Caco-2 (cell line): ENCODE data around the gene TMX1. TPM values are rescaled to one million over a fixed set of nuclear protein-coding genes. Genes with fewer than 3 reads are reported as not detected.

ENCODE experiments used
- BruUV-seq: library from RNA; stranded (reverse); fragments of 400-500 nt; replicated peaks from 2 replicates; lab custom pipeline; 2021; lab: Mats Ljungman, UMichigan
- CTCF ChIA-PET: fragments of 300-600 bp; sonication (Branson Sonifier 250); formaldehyde crosslinking; loops from one replicate; lab custom pipeline; 2022; ENCODE audit warnings: antibody characterized with exemption; lab: Charles Lee
- POLR2A ChIA-PET: fragments of 300-600 bp; sonication (Branson Sonifier 250); formaldehyde crosslinking; loops from one replicate; lab custom pipeline; 2022; ENCODE audit warnings: antibody characterized with exemption; lab: Charles Lee
- DNase-seq, 2 experiments: peaks; one replicate each; pipeline versions ENCODE4 v3.0.0 to v3.0.0-alpha.2; 2020 to 2022
- H3K27me3 ChIP-seq: replicated peaks from 2 replicates; pipeline ENCODE4 v1.6.0; 2011; ENCODE audit warnings: low read length; ENCODE audit not compliant: control insufficient read depth, insufficient read depth
- H3K36me3 ChIP-seq: 2 replicates; pipeline ENCODE4 v1.5.1; 2011; ENCODE audit warnings: low read length; ENCODE audit not compliant: control insufficient read depth, insufficient read depth
- H3K4me1 ChIP-seq: fragments of 250-450 bp; sonication (Bioruptor Pico); 2 replicates; pipeline ENCODE4 v1.5.1; 2020; ENCODE audit warnings: mild to moderate bottlenecking
- H3K4me3 ChIP-seq: 2 replicates; pipeline ENCODE4 v1.5.1; 2011; ENCODE audit warnings: low read depth, mild to moderate bottlenecking, control low read depth, low read length
- H3K9me3 ChIP-seq: fragments of 250-450 bp; sonication (Bioruptor Pico); 2 replicates; pipeline ENCODE4 v1.5.1; 2020; ENCODE audit warnings: mild to moderate bottlenecking, moderate library complexity
- H3K27ac Mint-ChIP-seq: one replicate; pipeline ENCODE4 v1.8.0; 2022; ENCODE audit warnings: mixed read lengths; ENCODE audit not compliant: unreplicated experiment
- H3K27me3 Mint-ChIP-seq: one replicate; pipeline ENCODE4 v1.8.0; 2022; ENCODE audit warnings: mixed read lengths; ENCODE audit not compliant: insufficient read depth, unreplicated experiment
- H3K36me3 Mint-ChIP-seq: one replicate; pipeline ENCODE4 v1.8.0; 2022; ENCODE audit warnings: mild to moderate bottlenecking, mixed read lengths; ENCODE audit not compliant: insufficient read depth, unreplicated experiment
- H3K4me1 Mint-ChIP-seq: one replicate; pipeline ENCODE4 v1.8.0; 2022; ENCODE audit warnings: low read depth, mixed read lengths; ENCODE audit not compliant: unreplicated experiment
- H3K4me3 Mint-ChIP-seq: one replicate; pipeline ENCODE4 v1.8.0; 2022; ENCODE audit warnings: mild to moderate bottlenecking, moderate library complexity, mixed read lengths; ENCODE audit not compliant: unreplicated experiment
- H3K9me3 Mint-ChIP-seq: one replicate; pipeline ENCODE4 v1.8.0; 2022; ENCODE audit warnings: mixed read lengths; ENCODE audit not compliant: unreplicated experiment
- CTCF ChIP-seq, 2 experiments: fragments of 200-600 bp in 1 of 2; IDR thresholded peaks; 1 replicate in 1 of 2; 2 replicates in 1 of 2; pipeline versions ENCODE4 v1.5.1 to v1.8.0; 2011 to 2022; ENCODE audit warnings: antibody characterized with exemption in 1 of 2, control low read depth in 1 of 2, inconsistent platforms in 1 of 2, low read depth in 1 of 2, low read length in 1 of 2, mild to moderate bottlenecking in 1 of 2, moderate library complexity in 1 of 2; ENCODE audit not compliant: insufficient read depth in 1 of 2, severe bottlenecking in 1 of 2, unreplicated experiment in 1 of 2
- intact Hi-C: fragments of 100-400 bp; cut with micrococcal nuclease; formaldehyde crosslinking; loops from one replicate; pipeline ENCODE4 v1.10.0; 2022; ENCODE audit not compliant: unreplicated experiment
- total RNA-seq: library from RNA; stranded (reverse); gene quantifications from 2 replicates; pipeline ENCODE4 v1.2.3, GENCODE V29; 2022

Gene TMX1
- total RNA-seq, 1 experiment from 2014 or later, result 44.7 TPM

DNA sequence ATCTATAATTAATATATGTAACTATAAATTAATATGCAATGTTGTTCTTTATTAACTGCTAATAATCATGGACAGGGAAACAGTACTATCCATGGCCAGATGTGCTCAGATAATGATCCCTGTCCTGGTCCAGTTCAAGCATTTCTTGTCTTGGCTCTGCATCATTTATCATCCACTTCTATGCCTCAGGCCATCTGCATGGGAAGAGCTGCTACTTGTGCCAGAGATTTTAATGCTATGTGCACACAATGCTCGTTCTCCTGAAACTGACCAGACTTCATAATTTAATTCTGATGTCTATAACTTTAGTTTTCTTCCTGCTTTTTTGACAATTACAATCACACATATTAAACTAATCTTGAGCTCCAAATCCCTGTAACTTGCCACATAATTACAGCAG, 11.2 kb upstream of the TMX1 start:
- Histone ChIP-seq H3K27me3 (no peaks in the 10 kb centered on the region), H3K4me1 (no peaks in the 10 kb centered on the region), H3K4me3 (no peak overlapping the region), H3K9me3 (no peaks in the 10 kb centered on the region), H3K36me3 (no peaks in the 10 kb centered on the region)
- no peak for TF ChIP-seq CTCF (IDR thresholded peaks at IDR 0.05; ENCODE audit: insufficient read depth in 1 of 2, low read depth in 1 of 2, low read length in 1 of 2, severe bottlenecking in 1 of 2, unreplicated experiment in 1 of 2)
- Mint-ChIP-seq H3K36me3 (no peaks in the 10 kb centered on the region), H3K4me3 (no peak overlapping the region), H3K4me1 (no peaks in the 10 kb centered on the region), H3K27ac (no peak overlapping the region), H3K9me3 (no peaks in the 10 kb centered on the region), H3K27me3 (no peaks in the 10 kb centered on the region)
- no peak for DNase-seq
- ChIA-PET POLR2A (no interaction called here), CTCF (no interaction called here)
- intact Hi-C loops, result no loop called here
- no TSS peak for BruUV-seq

DNA sequence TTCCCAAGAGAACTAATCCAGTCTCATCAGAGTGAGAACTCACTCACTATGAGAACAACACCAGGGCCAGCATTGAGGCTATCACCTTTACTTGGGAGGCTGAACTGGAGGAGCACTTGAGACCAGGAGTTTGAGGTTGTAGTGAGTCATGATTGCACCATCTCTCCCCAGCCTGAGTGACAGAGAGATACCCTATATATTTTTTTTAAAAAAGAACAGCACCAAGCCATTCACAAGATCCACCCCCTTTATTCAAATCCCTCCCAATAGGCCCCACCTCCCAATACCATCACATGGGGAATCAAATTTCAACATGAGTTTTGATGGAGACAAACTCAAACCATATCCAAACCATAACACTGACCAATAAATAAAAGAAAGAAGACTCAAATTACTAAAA, 3.7 kb upstream of the TMX1 start:
- intact Hi-C loops, result no loop called here
- no peaks in the 10 kb centered on the region for H3K9me3 ChIP-seq
- no peak for TF ChIP-seq CTCF (IDR thresholded peaks at IDR 0.05; ENCODE audit: insufficient read depth in 1 of 2, low read depth in 1 of 2, low read length in 1 of 2, severe bottlenecking in 1 of 2, unreplicated experiment in 1 of 2)
- no peak overlapping the region for H3K27ac Mint-ChIP-seq
- H3K4me3 Mint-ChIP-seq, result no peak overlapping the region
- POLR2A ChIA-PET, result no interaction called here
- no peaks in the 10 kb centered on the region for H3K4me1 Mint-ChIP-seq
- no peaks in the 10 kb centered on the region for H3K9me3 Mint-ChIP-seq
- CTCF ChIA-PET, result no interaction called here
- no peak overlapping the region for H3K4me3 ChIP-seq
- 0 out of 2 replicates have a peak, but pooled peaks cover 4% of the 10 kb centered on the region for H3K4me1 ChIP-seq
- DNase-seq, result no peak
- no peaks in the 10 kb centered on the region for H3K36me3 ChIP-seq
- H3K36me3 Mint-ChIP-seq, result no peaks in the 10 kb centered on the region
- no TSS peak for BruUV-seq
- H3K27me3 ChIP-seq, result no peaks in the 10 kb centered on the region
- no peaks in the 10 kb centered on the region for H3K27me3 Mint-ChIP-seq

GRCh38 chr14:51240804-51241380, 845 bp downstream of the TMX1 start:
- Mint-ChIP-seq H3K4me1 (no peaks in the 10 kb centered on the region), H3K9me3 (no peaks in the 10 kb centered on the region), H3K27ac (no peak overlapping the region), H3K36me3 (peaks cover 13% of the 10 kb centered on the region), H3K4me3 (no peak overlapping the region), H3K27me3 (no peaks in the 10 kb centered on the region)
- intact Hi-C loops, result no loop called here
- H3K27me3 ChIP-seq, result no peaks in the 10 kb centered on the region
- no peak for DNase-seq
- H3K4me3 ChIP-seq, result peak overlapping the region; percentile 93
- TSS peak; percentile 54 for BruUV-seq
- ChIA-PET POLR2A (no interaction called here), CTCF (no interaction called here)
- H3K36me3 ChIP-seq, result no peaks in the 10 kb centered on the region
- H3K4me1 ChIP-seq, result 0 out of 2 replicates have a peak, but pooled peaks cover 8% of the 10 kb centered on the region
- H3K9me3 ChIP-seq, result no peaks in the 10 kb centered on the region
- no peak for TF ChIP-seq CTCF (IDR thresholded peaks at IDR 0.05; ENCODE audit: insufficient read depth in 1 of 2, low read depth in 1 of 2, low read length in 1 of 2, severe bottlenecking in 1 of 2, unreplicated experiment in 1 of 2)
